Ureter (tissue), 1 donor: ENCODE data around the gene ZNF205. TPM values are rescaled to one million over a fixed set of nuclear protein-coding genes. Genes with fewer than 3 reads are reported as not detected.

Experiments
- total RNA-seq: library from RNA; stranded (reverse); gene quantifications from one replicate; pipeline ENCODE4 v1.2.4, GENCODE V29; 2023
- donor health status: DM: yes; HTN: yes; CAD: no.

The ZNF205 gene
- total RNA-seq, 1 donor from 2014 or later = 8.2 TPM

Other genes starting within 250 kb of the ZNF205 start
- 23.5 TPM for gene FLYWCH2, start 229.4 kb upstream of the ZNF205 start, total RNA-seq
- 39.6 TPM for gene FLYWCH1, start 200.7 kb upstream of the ZNF205 start, total RNA-seq
- not detected for gene KREMEN2, start 148.3 kb upstream of the ZNF205 start, total RNA-seq
- gene PAQR4, start 143.2 kb upstream of the ZNF205 start, total RNA-seq = 4.5 TPM
- gene PKMYT1, start 132.1 kb upstream of the ZNF205 start, total RNA-seq = 2.2 TPM
- gene CLDN9, start 99.7 kb upstream of the ZNF205 start, total RNA-seq = 0.42 TPM
- not detected for gene CLDN6, start 94.4 kb upstream of the ZNF205 start, total RNA-seq
- 27.7 TPM for gene TNFRSF12A, start 92.2 kb upstream of the ZNF205 start, total RNA-seq
- gene HCFC1R1, start 88.6 kb upstream of the ZNF205 start, total RNA-seq = 46.3 TPM
- 29.8 TPM for gene THOC6, start 88.6 kb upstream of the ZNF205 start, total RNA-seq
- gene BICDL2, start 75.6 kb upstream of the ZNF205 start, total RNA-seq = 94.3 TPM
- gene MMP25, start 66.0 kb upstream of the ZNF205 start, total RNA-seq = 0.78 TPM
- 13.7 TPM for gene IL32, start 46.9 kb upstream of the ZNF205 start, total RNA-seq
- gene ZSCAN10, start 13.3 kb upstream of the ZNF205 start, total RNA-seq = not detected
- 12.6 TPM for gene ZNF213, start 22.4 kb downstream of the ZNF205 start, total RNA-seq
- not detected for gene OR1F1, start 75.6 kb downstream of the ZNF205 start, total RNA-seq
- 7.8 TPM for gene ZNF200, start 122.6 kb downstream of the ZNF205 start, total RNA-seq
- gene MEFV, start 144.0 kb downstream of the ZNF205 start, total RNA-seq = 1.8 TPM
- gene ZNF263, start 170.9 kb downstream of the ZNF205 start, total RNA-seq = 40.3 TPM
- 5.3 TPM for gene TIGD7, start 192.8 kb downstream of the ZNF205 start, total RNA-seq
- gene ZNF75A, start 192.9 kb downstream of the ZNF205 start, total RNA-seq = 36.7 TPM
- gene OR2C1, start 243.3 kb downstream of the ZNF205 start, total RNA-seq = not detected